Keratinocyte (primary cell): ENCODE measurements around the gene PTGR3. TPM values are rescaled to one million over a fixed set of nuclear protein-coding genes. Genes with fewer than 3 reads are reported as not detected.

Experiments used
- DNase-seq: peaks from one replicate; pipeline ENCODE4 v3.0.0-alpha.2; 2011; ENCODE audit warnings: low read depth, missing footprints, low spot score
- FAIRE-seq: peaks from 2 replicates; lab custom pipeline; 2011; peaks lifted over from hg19 to GRCh38; lab: Jason Lieb, UNC
- H2AFZ ChIP-seq: 2 replicates; pipeline ENCODE4 v1.6.0; 2012; ENCODE audit warnings: low read length, control low read depth, inconsistent platforms; ENCODE audit not compliant: control insufficient read depth
- H3K27ac ChIP-seq: 2 replicates; pipeline ENCODE4 v1.5.1; 2011; ENCODE audit warnings: low read length; ENCODE audit not compliant: control insufficient read depth, insufficient read depth
- H3K27me3 ChIP-seq: 3 replicates; pipeline ENCODE4 v1.6.0; 2011; ENCODE audit warnings: low read length; ENCODE audit not compliant: control insufficient read depth, insufficient read depth; ENCODE audit errors: extremely low read depth
- H3K36me3 ChIP-seq, 2 experiments: 2 replicates in 1 of 2; 3 replicates in 1 of 2; pipeline ENCODE4 v1.5.1; 2011; ENCODE audit warnings: low read length in 2 of 2, mild to moderate bottlenecking in 1 of 2; ENCODE audit not compliant: control insufficient read depth in 2 of 2, insufficient read depth in 2 of 2; ENCODE audit errors: extremely low read depth in 1 of 2
- H3K4me1 ChIP-seq: 3 replicates; pipeline ENCODE4 v1.5.1; 2011; ENCODE audit warnings: low read length; ENCODE audit not compliant: control insufficient read depth, insufficient read depth; ENCODE audit errors: extremely low read depth
- H3K4me2 ChIP-seq: 3 replicates; pipeline ENCODE4 v1.6.0; 2011; ENCODE audit warnings: low read depth, low read length; ENCODE audit not compliant: control insufficient read depth, insufficient read depth; ENCODE audit errors: extremely low read depth
- H3K4me3 ChIP-seq, 3 experiments: fragments of 200-600 bp in 1 of 3; sonication (generic) in 1 of 3; 2 replicates in 2 of 3; 3 replicates in 1 of 3; pipeline ENCODE4 v1.5.1; 2011 to 2016; ENCODE audit warnings: low read length in 3 of 3, mild to moderate bottlenecking in 3 of 3, control low read depth in 2 of 3, inconsistent platforms in 1 of 3, low read depth in 1 of 3, mixed read lengths in 1 of 3, mixed run types in 1 of 3, moderate library complexity in 1 of 3; ENCODE audit not compliant: control insufficient read depth in 2 of 3, insufficient read depth in 2 of 3; ENCODE audit errors: extremely low read depth in 1 of 3
- H3K79me2 ChIP-seq: 2 replicates; pipeline ENCODE4 v1.6.0; 2012; ENCODE audit warnings: low read length; ENCODE audit not compliant: control insufficient read depth, insufficient read depth
- H3K9ac ChIP-seq: 3 replicates; pipeline ENCODE4 v1.6.0; 2011; ENCODE audit warnings: low read length; ENCODE audit not compliant: control insufficient read depth, insufficient read depth; ENCODE audit errors: extremely low read depth
- H3K9me1 ChIP-seq: 3 replicates; pipeline ENCODE4 v1.6.0; 2011; ENCODE audit warnings: low read length; ENCODE audit not compliant: control insufficient read depth, insufficient read depth; ENCODE audit errors: extremely low read depth
- H3K9me3 ChIP-seq: 2 replicates; pipeline ENCODE4 v1.5.1; 2012; ENCODE audit warnings: low read depth, low read length; ENCODE audit not compliant: control insufficient read depth
- H4K20me1 ChIP-seq: 3 replicates; pipeline ENCODE4 v1.6.0; 2011; ENCODE audit warnings: low read length; ENCODE audit not compliant: control insufficient read depth, insufficient read depth; ENCODE audit errors: extremely low read depth
- EZH2 ChIP-seq: IDR thresholded peaks from one replicate; pipeline ENCODE4 v1.6.1; 2012; ENCODE audit warnings: inconsistent platforms, mild to moderate bottlenecking, low read length, moderate library complexity
- dilution Hi-C: fragments of 300-500 bp; cut with MboI; formaldehyde crosslinking; loops from one replicate; pipeline ENCODE4 v1.7.0; 2020; ENCODE audit warnings: low sequenced_read_pairs; ENCODE audit not compliant: extremely low pct_ligation_motif_present
- polyA plus RNA-seq, 5 experiments: library from polyadenylated mRNA; depleted of rRNA in 3 of 5; stranded (reverse) in 3 of 5; stranded (forward) in 1 of 5; unstranded in 1 of 5; fragments of >200 nt; gene quantifications; 1 replicate in 1 of 5; 2 replicates in 3 of 5; 3 replicates in 1 of 5; pipeline versions ENCODE4 v1.2.1 to v1.2.3, GENCODE V29; 2011 to 2012; ENCODE audit warnings: missing spikeins in 2 of 5, low read depth in 1 of 5, low replicate concordance in 1 of 5
- TF ChIP-seq, protein P1 (sequence below), 3 experiments: IDR thresholded peaks in 1 of 3; conservative IDR thresholded peaks in 1 of 3; optimal IDR thresholded peaks in 1 of 3; 2 replicates in 2 of 3; 3 replicates in 1 of 3; pipeline versions ENCODE3 to v1.5.1; 2011; ENCODE audit warnings: low read length in 3 of 3, mild to moderate bottlenecking in 3 of 3, moderate library complexity in 2 of 3, control low read depth in 1 of 3, inconsistent platforms in 1 of 3; ENCODE audit not compliant: insufficient read depth in 2 of 3; ENCODE audit errors: extremely low read depth in 1 of 3

Gene PTGR3
- polyA plus RNA-seq, 1 donor (not counting 4 experiments of a cell fraction or from before 2014, with no cell fraction given) = 25.2 TPM

DNA sequence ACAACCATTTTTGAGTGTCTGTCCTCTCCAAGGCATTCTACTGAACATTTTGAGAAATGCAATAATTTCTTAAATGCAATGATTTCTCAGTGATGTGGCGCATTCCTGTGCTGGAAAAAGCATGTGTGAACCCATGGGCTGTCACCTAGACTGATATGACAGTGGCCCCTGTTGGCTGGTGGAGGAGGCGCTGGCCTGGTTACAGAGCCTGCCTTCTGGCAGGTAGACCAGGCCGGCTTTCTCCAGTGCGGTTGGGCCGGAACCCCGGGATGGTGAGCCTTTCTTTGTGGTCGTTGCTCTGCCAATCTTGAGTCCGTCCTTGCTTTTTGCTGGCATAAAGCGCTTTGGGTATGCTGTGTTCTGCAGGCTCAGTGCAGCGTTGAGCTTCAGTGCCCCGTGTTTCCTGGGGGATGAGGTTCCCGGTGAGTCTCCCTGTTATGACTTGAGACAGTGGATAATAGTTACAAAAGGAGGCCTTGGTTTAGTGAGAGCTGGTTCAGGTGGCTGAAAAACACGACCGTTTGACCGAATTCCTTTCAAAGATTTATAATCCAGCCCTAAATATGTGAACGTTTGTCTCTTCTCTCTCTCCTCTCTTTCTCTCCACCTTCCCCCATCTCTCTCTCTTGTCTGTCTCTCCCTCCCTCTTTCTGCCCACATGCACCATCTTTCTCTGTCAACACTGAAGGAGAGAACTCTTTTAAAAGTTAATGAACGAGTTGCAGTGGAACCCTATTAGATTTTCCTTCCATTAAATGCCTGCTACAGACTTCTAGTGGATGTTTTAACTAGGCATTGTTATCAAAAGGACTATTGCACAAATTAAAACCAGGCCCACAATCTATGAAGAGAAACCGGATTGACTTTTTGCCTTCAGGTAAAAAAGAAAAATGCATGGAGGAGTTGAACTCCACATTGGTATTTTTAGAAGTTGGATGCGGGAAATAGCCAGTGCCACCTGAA is 35.7 kb upstream of the PTGR3 start:
- Histone ChIP-seq H3K36me3 (no peaks in the 10 kb centered on the region), H3K9me1 (no peaks in the 10 kb centered on the region), H3K4me1 (peaks cover 4% of the 10 kb centered on the region), H4K20me1 (no peaks in the 10 kb centered on the region), H3K79me2 (peaks cover 10% of the 10 kb centered on the region), H3K9me3 (no peaks in the 10 kb centered on the region), H3K27ac (no peak overlapping the region), H3K4me2 (no peak overlapping the region), H3K4me3 (no peak overlapping the region), H2AFZ (no peak overlapping the region), H3K9ac (no peak overlapping the region), H3K27me3 (no peaks in the 10 kb centered on the region)
- FAIRE-seq (no peak), DNase-seq (no peak)
- no peak for TF ChIP-seq EZH2
- TF ChIP-seq, protein P1, sequence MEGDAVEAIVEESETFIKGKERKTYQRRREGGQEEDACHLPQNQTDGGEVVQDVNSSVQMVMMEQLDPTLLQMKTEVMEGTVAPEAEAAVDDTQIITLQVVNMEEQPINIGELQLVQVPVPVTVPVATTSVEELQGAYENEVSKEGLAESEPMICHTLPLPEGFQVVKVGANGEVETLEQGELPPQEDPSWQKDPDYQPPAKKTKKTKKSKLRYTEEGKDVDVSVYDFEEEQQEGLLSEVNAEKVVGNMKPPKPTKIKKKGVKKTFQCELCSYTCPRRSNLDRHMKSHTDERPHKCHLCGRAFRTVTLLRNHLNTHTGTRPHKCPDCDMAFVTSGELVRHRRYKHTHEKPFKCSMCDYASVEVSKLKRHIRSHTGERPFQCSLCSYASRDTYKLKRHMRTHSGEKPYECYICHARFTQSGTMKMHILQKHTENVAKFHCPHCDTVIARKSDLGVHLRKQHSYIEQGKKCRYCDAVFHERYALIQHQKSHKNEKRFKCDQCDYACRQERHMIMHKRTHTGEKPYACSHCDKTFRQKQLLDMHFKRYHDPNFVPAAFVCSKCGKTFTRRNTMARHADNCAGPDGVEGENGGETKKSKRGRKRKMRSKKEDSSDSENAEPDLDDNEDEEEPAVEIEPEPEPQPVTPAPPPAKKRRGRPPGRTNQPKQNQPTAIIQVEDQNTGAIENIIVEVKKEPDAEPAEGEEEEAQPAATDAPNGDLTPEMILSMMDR (optimal IDR thresholded peaks at IDR 0.05 in 1 of 3, IDR thresholded peaks at IDR 0.05 in 1 of 3, conservative IDR thresholded peaks at IDR 0.05 in 1 of 3; ENCODE audit: extremely low read depth in 1 of 3, insufficient read depth in 2 of 3, low read length in 3 of 3) = peak in 2 of 3 experiments; percentile 30 to 49
- dilution Hi-C loops = no loop called here

DNA sequence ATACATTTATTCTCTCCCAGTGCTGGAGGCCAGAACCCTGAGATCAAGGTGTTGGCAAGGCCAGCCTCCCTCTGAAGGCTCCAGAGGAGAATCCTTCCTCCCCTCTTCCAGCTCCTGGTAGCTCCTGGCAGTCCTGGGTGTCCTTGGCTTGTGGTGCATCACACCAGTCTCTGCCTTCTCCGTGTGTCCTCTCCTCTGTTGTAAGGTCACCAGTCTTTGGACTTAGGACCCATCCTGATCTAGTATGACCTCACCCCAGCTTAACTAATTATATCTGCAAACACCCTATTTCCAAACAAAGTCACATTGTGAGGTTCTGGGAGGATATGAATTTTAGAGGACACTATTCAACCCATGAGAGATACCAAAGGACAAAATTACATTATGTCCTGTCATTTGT is 32.8 kb upstream of the PTGR3 start:
- Histone ChIP-seq H3K9me3 (no peaks in the 10 kb centered on the region), H3K4me2 (no peak overlapping the region), H4K20me1 (no peaks in the 10 kb centered on the region), H3K79me2 (no peaks in the 10 kb centered on the region), H3K4me1 (peaks cover 4% of the 10 kb centered on the region), H3K36me3 (no peaks in the 10 kb centered on the region), H3K9ac (no peak overlapping the region), H3K4me3 (no peak overlapping the region), H3K27me3 (no peaks in the 10 kb centered on the region), H2AFZ (no peak overlapping the region), H3K27ac (no peak overlapping the region), H3K9me1 (peaks cover 3% of the 10 kb centered on the region)
- DNase-seq (no peak), FAIRE-seq (no peak)
- TF ChIP-seq EZH2 = no peak
- TF ChIP-seq, protein P1 (optimal IDR thresholded peaks at IDR 0.05 in 1 of 3, IDR thresholded peaks at IDR 0.05 in 1 of 3, conservative IDR thresholded peaks at IDR 0.05 in 1 of 3; ENCODE audit: extremely low read depth in 1 of 3, insufficient read depth in 2 of 3, low read length in 3 of 3) = no peak
- dilution Hi-C loops = no loop called here
